GM06990 (cell line): Measurements from ENCODE around the gene SLC39A13.

Experiments used
- DNase-seq: peaks from one replicate; pipeline ENCODE4 v3.0.0-alpha.2; 2011; ENCODE audit not compliant: insufficient read length; ENCODE audit errors: extremely low read depth
- H3K27me3 ChIP-seq: replicated peaks from 2 replicates; pipeline ENCODE4 v1.6.0; 2011; ENCODE audit warnings: low read length; ENCODE audit not compliant: control insufficient read depth, insufficient read depth
- H3K36me3 ChIP-seq: 2 replicates; pipeline ENCODE4 v1.5.1; 2011; ENCODE audit warnings: low read length; ENCODE audit not compliant: control insufficient read depth, insufficient read depth
- H3K4me3 ChIP-seq: replicated peaks from 2 replicates; pipeline ENCODE4 v1.5.1; 2011; ENCODE audit warnings: low read depth, mild to moderate bottlenecking, control low read depth, low read length
- TF ChIP-seq, protein P1 (sequence below): IDR thresholded peaks from 2 replicates; pipeline ENCODE4 v1.5.1; 2011; ENCODE audit warnings: low read length, control low read depth, mild to moderate bottlenecking, inconsistent platforms; ENCODE audit not compliant: insufficient read depth, poor library complexity, severe bottlenecking

The SLC39A13 gene

DNA sequence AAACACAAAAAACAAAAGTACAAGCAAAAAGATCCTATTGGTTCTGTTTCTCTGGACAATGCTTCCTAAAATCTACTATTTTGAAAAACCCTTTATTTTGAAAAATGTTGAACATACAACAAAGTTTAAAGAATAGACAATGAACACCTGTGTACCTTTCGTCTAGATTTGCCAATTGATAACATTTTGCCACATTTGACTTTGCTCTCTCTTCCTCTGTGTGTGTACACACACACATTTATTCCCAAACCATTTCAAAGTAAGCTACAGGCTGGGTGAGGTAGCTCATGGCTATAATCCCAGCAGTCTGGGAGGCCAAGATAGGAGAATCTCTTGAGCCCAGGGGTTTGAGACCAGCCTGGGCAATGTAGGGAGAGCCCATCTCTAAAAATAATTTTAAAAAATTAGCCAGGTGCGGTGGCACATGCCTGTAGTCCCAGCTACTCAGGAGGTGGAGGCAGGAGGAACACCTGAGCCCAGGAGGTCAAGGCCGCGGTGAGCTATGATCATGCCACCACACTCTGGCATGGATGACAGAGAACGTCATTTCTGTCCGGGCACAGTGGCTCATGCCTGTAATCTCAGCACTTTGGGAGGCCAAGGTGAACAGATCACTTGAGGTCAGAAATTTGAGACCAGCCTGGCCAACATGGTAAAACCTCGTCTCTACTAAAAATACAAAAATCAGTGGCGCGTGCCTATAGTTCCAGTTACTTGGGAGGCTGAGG, 23.1 kb downstream of the SLC39A13 start:
- no peak for DNase-seq
- Histone ChIP-seq H3K27me3 (no peaks in the 10 kb centered on the region), H3K36me3 (no peaks in the 10 kb centered on the region), H3K4me3 (no peak overlapping the region)
- TF ChIP-seq, protein P1, sequence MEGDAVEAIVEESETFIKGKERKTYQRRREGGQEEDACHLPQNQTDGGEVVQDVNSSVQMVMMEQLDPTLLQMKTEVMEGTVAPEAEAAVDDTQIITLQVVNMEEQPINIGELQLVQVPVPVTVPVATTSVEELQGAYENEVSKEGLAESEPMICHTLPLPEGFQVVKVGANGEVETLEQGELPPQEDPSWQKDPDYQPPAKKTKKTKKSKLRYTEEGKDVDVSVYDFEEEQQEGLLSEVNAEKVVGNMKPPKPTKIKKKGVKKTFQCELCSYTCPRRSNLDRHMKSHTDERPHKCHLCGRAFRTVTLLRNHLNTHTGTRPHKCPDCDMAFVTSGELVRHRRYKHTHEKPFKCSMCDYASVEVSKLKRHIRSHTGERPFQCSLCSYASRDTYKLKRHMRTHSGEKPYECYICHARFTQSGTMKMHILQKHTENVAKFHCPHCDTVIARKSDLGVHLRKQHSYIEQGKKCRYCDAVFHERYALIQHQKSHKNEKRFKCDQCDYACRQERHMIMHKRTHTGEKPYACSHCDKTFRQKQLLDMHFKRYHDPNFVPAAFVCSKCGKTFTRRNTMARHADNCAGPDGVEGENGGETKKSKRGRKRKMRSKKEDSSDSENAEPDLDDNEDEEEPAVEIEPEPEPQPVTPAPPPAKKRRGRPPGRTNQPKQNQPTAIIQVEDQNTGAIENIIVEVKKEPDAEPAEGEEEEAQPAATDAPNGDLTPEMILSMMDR, result no peak

DNA sequence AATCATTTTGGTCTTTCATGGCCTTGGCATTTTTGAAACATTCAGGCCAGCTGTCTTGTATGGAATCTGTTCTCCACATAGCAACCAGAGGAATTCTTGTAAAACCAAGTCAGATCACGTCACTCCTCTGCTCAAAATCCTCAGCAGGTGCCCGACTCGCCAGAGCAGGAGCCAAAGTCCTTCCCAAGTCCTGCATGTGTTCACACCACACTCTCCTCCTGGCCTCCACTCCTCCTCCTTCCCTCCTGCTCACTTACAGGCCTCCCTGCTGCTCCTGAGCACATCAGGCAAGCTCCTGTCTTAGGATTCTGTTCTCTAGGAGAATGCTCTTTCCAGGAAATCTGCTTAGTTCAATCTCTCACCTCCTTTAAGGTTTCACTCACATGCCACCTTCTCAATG, 24.8 kb downstream of the SLC39A13 start:
- TF ChIP-seq, protein P1, result no peak
- no peak for DNase-seq
- H3K4me3 ChIP-seq, result no peak overlapping the region
- H3K36me3 ChIP-seq, result no peaks in the 10 kb centered on the region
- H3K27me3 ChIP-seq, result no peaks in the 10 kb centered on the region

DNA sequence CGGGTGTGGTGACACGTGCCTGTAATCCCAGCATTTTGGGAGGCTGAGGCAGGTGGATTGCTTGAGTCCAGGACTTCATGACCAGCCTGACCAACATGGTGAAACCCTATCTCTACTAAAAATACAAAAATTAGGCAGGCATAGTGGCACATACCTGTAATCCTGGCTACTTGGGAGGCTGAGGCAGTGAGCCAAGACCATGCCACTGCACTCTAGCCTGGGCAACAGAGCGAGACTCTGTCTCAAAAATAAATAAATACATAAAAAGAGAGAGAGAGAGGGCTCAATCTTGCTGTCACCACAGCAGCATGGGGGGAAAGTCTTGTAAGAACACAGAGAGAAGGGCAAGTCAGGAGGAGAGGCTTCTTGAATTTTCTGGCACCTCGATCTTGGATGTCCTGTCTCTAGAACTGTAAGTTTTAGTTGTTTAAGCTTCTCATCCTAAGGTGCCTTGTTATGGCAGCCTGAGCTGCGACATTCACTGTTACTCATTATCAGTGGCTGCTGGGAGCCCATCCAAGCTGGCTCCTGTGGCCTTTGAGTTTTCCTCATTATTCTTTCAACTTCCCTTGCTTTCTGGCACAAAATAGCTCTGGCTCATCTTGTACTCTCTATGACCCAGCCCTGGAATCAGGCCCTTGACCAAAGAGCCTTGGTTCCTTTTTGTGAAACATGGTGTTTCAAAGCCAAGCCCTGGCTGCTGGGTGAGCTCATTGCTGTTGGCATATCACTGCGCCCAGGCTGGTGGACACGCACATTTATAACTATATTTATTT, 25.8 kb downstream of the SLC39A13 start:
- no peaks in the 10 kb centered on the region for H3K36me3 ChIP-seq
- no peak overlapping the region for H3K4me3 ChIP-seq
- no peaks in the 10 kb centered on the region for H3K27me3 ChIP-seq
- no peak for DNase-seq
- TF ChIP-seq, protein P1, result no peak

DNA sequence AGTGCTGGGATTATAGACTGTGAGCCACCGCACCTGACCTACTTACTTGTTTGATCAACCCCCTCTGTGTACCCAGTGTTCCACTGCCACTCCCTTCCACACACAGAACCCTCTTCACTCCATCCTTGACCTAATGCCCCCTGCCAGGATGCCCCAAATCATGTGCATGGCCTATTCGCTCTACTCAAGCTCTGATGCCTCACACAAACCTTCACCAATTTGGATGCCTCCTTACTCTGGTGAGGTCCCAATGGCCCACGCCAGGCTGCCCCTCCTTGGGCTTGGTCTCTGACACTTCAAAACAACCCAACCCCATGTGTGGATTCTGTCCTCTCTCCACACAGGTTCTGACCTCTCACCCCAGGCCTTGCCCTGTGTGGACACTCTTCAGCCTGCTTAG, 27.3 kb downstream of the SLC39A13 start:
- Histone ChIP-seq H3K27me3 (no peaks in the 10 kb centered on the region), H3K36me3 (no peaks in the 10 kb centered on the region), H3K4me3 (no peak overlapping the region)
- no peak for DNase-seq
- TF ChIP-seq, protein P1, result no peak

DNA sequence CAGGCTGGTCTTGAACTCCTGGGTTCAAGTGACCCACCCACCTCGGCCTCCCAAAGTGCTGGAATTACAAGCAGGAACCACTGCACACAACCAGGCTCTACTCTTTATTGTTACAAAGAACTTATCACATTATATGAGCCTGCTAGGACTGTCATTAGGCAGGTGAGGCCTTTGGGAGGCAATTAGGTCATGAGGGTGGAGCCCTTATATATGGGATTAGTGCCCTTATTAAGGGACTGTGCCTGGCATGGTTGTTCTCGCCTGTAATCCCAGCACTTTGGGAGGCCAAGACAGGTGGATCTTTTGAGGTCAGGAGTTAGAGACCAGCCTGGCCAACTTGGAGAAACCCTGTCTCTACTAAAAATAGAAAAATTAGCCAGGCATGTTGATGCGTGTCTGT, 28.3 kb downstream of the SLC39A13 start:
- DNase-seq, result no peak
- TF ChIP-seq, protein P1, result no peak

More for the DNA sequence above, 28.3 kb downstream of the SLC39A13 start:
- H3K4me3 ChIP-seq, result no peak overlapping the region
- H3K36me3 ChIP-seq, result no peaks in the 10 kb centered on the region
- H3K27me3 ChIP-seq, result no peaks in the 10 kb centered on the region
